Measurements from ENCODE around the gene EXOSC5.
"Not testable (repeated sequence)": the region's sequence is repeated elsewhere in the genome, so short reads cannot be mapped to it uniquely, and the experiment has no call there.

Gene EXOSC5

GRCh38 chr19:41403181-41403970, 6.2 kb upstream of the EXOSC5 start:
- no peak for DNase-seq

DNA sequence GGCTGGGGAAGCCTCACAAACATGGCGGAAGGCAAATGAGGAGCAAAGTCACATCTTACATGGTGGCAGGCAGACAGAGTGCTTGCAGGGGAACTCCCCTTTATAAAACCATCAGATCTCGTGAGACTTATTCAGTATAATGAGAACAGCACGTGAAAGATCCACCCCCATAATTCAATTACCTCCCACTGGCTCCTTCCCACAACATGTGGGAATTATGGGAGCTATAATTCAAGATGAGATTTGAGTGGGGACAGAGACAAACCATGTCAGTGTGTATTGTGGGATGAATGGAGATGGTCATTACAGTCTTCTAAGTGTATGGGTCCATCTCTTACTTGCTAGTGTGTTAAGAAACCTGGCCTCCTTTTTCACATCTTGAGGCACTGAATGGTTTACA, 4.9 kb upstream of the EXOSC5 start:
- DNase-seq: no peak

DNA sequence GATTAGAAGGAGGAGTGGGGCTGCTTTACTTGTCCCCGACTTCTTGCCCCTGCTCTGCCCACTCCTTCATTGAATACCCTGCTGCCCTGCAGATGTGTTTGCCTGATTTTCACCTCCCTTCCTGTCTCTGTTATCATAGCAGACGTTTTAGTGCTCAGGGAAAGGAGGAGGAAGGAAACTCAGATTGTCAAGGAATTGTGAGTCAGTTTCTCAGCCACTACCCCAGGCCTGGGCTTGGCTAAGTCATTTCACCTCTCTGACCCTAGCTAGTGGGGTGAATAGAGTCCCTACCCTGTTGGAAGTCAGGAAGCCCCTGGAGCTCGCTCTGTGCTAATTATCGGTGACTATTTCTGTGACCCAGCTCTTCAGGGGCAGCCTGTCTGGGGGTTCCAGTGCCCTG, 4.3 kb upstream of the EXOSC5 start:
- no peak for DNase-seq

- no peak for DNase-seq
Measured at GRCh38 chr19:41399525-41399924, 2.4 kb upstream of the EXOSC5 start.

- DNase-seq: no peak
Measured at GRCh38 chr19:41399091-41399490, 1.9 kb upstream of the EXOSC5 start.

DNA sequence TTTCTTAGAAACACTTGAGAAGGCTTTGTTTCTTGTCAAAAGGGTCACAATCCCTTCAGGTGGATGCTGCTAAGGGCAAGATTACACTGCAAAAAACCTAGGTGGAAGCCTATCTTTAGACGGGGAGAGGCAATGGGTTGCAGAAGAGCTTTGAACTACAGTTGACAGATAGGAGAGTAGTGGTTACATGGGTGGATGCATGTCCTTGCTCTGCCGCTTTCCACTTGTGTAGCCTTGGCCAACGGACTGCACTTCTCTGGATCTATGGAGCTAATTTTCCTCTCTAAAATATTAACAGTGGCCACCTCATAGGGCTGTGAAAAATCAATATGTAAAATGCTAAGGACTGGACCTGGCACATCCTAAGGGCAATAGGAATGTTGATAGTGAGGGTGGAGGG, 1.4 kb upstream of the EXOSC5 start:
- DNase-seq: no peak

DNA sequence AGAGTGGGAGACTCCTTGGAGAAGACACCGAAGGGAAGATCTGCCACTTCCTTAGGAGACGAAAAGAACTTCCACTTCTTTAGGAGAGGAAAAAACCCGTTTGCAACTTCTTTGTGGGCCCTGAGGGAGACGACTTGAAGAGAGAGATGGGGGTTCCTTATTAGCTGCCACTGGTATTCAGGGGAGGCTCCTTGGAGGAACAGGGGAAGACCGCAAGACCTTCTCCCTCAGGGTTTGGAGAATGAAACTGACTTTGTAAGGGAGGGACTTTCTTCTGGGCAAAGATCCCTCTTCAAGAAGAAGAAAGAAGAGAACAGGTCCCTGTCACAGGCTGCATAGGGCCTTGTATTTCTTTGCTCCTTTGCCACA, 875 bp upstream of the EXOSC5 start:
- no peak for DNase-seq

- DNase-seq: no peak
Measured at GRCh38 chr19:41395355-41395754, 1.8 kb downstream of the EXOSC5 start.

GRCh38 chr19:41392775-41393174, 4.4 kb downstream of the EXOSC5 start:
- DNase-seq: no peak

- no peak for DNase-seq
Measured at GRCh38 chr19:41391618-41392017, 5.5 kb downstream of the EXOSC5 start.

GRCh38 chr19:41386442-41386841, 10.7 kb downstream of the EXOSC5 start:
- no peak for DNase-seq

GRCh38 chr19:41384351-41384750, 12.8 kb downstream of the EXOSC5 start:
- no peak for DNase-seq

DNA sequence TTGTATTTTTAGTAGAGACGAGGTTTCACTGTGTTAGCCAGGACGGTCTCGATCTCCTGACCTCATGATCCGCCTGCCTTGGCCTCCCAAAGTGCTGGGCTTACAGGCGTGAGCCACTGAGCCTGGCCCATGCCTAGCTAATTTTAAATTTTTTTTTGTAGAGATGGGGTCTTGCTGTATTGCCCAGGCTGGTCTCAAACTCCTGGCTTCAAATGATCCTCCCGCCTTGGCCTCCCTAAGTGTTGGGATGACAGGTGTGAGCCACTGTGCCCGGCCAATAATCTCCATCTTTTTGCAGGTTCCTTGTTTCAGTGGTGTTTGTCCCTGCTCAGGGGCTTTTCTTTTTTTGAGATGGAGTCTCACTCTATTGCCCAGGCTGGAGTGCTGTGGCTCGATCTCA, 15.6 kb downstream of the EXOSC5 start:
- DNase-seq: not testable (repeated sequence)

GRCh38 chr19:41377977-41378709, 19.0 kb downstream of the EXOSC5 start:
- DNase-seq: no peak

- DNase-seq: peak; percentile 58 to 63
Measured at GRCh38 chr19:41376998-41377365, 20.2 kb downstream of the EXOSC5 start.

GRCh38 chr19:41376241-41376997, 20.7 kb downstream of the EXOSC5 start, which contains the start of gene TMEM91:
Gene TMEM91 (plus strand): TSS chr19:41376533. CDS start chr19:41378310, 1,777 bp downstream.
- no peak for DNase-seq

- DNase-seq: no peak
Measured at GRCh38 chr19:41373993-41374392, 23.2 kb downstream of the EXOSC5 start.

DNA sequence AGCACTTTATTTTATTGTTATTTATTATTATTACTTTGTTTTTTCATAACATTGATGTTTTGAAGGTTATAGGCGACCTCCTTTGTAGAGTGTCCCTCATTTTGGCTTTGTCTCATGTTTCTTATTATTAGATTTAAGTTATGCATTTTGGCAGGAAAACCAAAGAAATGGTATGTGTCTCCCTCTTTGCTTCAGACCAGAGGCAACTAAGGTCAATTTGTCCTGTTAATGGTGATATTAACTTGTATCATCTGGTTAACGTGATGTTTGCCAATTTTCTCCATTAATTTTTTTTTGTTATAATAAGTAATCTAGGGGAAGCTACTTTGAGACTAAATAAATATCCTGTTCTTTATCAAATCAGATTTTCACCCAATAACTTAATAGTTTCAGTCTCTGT, 24.7 kb downstream of the EXOSC5 start:
- no peak for DNase-seq

DNA sequence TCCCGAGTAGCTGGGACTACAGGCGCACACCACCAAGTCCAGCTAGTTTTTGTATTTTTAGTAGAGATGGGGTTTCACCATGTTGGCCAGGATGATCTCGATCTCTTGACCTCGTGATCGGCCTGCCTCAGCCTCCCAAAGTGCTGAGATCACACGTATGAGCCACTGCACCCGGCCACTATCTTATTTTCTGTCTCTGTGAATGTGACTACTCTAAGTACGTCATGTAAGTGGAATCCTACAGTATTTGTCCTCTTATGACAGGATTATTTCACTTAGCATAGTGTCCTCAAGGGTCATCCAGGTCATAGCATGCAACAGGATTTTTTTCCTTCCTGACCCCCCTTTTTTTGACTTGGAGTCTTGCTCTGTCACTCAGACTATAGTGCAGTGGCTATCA, 25.6 kb downstream of the EXOSC5 start:
- no peak for DNase-seq

GRCh38 chr19:41371119-41371518, 26.0 kb downstream of the EXOSC5 start:
- not testable (repeated sequence) for DNase-seq

DNA sequence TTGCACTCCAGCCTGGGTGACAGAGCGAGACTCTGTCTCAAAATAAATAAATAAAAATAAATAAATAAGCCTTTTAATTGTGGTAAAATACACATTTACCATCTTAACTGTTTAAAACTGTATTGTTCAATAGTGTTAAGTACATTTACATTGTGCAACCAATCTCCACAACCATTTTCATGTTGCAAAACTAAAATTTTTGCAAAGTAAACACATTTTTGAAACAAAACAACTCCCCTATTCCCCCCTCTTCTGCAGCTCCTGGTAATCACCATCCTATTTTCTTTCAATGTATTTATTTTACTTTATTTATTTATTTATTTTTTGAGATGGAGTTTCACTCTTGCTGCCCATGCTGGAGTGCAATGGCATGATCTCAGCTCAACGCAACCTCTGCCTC, 27.4 kb downstream of the EXOSC5 start:
- DNase-seq: no peak

DNA sequence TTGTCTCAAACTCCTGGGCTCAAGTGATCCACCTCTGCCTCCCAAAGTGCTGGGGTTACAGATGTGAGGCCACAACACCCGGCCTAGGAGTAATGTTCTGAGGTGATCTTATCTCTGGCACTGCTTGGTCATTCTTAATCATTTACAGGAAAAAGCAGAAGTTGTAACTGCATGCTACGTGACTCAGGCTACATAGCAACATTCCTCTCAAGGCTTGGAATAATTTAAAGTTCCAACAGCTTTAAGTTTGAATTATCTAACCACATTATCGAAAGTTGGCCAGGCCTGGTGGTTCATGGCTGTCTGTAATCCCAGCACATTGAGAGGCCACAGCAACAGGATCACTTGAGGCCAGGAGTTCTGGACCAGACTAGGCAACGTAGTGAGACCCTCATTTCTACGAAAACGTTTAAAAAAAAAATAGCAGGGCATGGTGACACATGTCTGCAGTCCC, 29.3 kb downstream of the EXOSC5 start:
- DNase-seq: no peak

- no peak for DNase-seq
Measured at GRCh38 chr19:41366089-41366488, 31.1 kb downstream of the EXOSC5 start.
